ENCODE results near the gene AUP1. TPM values are rescaled to one million over a fixed set of nuclear protein-coding genes. Genes with fewer than 3 reads are reported as not detected.
A peak's percentile ranks its signal among the peaks of the same experiment; 100 is the strongest.

AUP1 gene
- total RNA-seq, 3 donors from 2014 or later, result 108 to 130 (median 128) TPM

DNA sequence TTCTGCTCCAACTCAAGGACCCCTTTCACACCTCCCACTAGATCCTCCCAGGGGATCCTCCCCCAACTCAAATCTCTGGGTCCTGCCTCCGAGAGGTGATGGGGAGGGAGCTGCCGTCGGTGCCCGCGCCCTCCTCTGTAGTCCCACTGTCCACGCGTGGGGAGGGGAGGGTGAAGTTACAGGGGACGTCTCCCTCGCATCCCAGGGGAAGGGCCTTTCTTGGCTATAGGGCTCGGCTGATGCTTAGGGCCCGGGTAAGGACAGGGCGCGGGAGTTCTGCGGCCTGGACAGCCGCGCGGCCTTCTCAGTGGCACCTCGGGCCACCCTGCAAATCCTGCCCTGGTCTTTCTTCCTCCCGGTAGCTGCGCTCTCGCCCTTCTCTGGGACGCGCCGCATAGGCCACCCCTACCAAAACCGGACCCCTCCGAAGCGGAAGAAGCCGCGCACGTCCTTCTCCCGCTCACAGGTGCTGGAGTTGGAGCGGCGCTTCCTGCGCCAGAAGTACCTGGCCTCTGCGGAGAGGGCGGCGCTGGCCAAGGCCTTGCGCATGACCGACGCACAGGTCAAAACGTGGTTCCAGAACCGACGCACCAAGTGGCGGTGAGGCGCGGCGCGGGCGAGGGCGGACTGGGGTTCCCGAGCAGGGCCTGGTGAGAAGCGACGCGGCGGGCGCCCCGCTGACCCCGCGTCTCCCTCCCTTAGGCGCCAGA is 14.1 kb downstream of the AUP1 start:
- TF ChIP-seq POLR2AphosphoS5 (IDR thresholded peaks at IDR 0.05), result no peak
- no peak for DNase-seq (ENCODE audit: low spot score in 2 of 2)
- intact Hi-C loops (cut with DNase I; ENCODE audit: low total_unique reads), result no loop called here
- Histone ChIP-seq H3K4me1 (no peaks in the 10 kb centered on the region), H3K9me3 (no peaks in the 10 kb centered on the region), H3K27ac (no peak overlapping the region), H3K36me3 (no peaks in the 10 kb centered on the region), H3K4me3 (peak overlapping the region; percentile 21 to 68 (median 40)), H3K27me3 (peaks cover 17 to 82% of the 10 kb centered on the region in 2 donors)

DNA sequence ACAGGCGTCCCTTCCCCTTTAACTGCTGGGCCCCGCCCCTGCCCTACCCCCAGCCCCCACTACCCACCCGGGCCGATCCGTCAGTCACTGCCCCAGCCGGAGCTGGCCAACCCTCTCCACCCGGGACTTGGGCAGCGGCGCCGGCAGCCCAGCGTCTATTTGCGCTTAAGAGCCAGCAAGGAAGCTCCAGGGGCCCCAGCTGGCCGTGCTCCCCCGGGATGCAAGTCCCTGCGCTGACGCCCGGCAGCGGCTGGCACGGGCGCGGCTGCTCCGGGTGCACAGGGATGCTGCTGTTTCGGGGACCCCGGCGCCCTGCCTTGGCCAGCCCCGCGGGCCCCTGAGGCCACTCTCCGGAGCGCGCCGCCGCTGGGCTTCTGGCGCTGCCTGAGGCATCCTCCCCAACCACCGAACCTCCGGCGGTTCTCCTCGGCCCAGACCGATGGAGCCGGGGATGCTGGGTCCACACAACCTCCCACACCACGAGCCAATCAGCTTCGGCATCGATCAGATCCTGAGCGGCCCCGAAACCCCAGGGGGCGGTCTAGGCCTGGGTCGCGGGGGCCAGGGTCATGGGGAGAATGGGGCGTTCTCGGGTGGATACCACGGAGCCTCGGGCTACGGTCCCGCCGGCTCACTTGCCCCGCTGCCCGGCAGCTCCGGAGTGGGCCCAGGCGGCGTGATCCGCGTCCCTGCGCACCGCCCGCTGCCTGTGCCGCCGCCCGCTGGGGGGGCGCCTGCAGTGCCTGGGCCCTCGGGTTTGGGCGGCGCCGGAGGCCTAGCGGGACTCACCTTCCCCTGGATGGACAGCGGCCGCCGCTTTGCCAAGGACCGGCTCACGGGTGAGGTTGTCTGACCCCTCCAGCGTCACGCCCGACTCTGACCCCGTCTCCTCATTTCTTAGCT is 14.9 kb downstream of the AUP1 start, which contains the start of gene TLX2:
Gene TLX2 (plus strand): TSS at position 83 of the 903 bp plus-strand sequence. CDS start 357 bp downstream, at position 440.
- Histone ChIP-seq H3K27me3 (peaks cover 17 to 78% of the 10 kb centered on the region in 2 donors), H3K4me3 (peak within 1 kb of the TSS in 1 of 3 donors; percentile 68), H3K27ac (no peak within 1 kb of the TSS), H3K4me1 (no peaks in the 10 kb centered on the region), H3K9me3 (no peaks in the 10 kb centered on the region), H3K36me3 (no peaks in the 10 kb centered on the region)
- intact Hi-C loops (cut with DNase I; ENCODE audit: low total_unique reads), result no loop called here
- TF ChIP-seq POLR2A (IDR thresholded peaks at IDR 0.05), result no peak
- TF ChIP-seq POLR2AphosphoS5 (IDR thresholded peaks at IDR 0.05), result no peak
- no peak for DNase-seq (ENCODE audit: low spot score in 2 of 2)

DNA sequence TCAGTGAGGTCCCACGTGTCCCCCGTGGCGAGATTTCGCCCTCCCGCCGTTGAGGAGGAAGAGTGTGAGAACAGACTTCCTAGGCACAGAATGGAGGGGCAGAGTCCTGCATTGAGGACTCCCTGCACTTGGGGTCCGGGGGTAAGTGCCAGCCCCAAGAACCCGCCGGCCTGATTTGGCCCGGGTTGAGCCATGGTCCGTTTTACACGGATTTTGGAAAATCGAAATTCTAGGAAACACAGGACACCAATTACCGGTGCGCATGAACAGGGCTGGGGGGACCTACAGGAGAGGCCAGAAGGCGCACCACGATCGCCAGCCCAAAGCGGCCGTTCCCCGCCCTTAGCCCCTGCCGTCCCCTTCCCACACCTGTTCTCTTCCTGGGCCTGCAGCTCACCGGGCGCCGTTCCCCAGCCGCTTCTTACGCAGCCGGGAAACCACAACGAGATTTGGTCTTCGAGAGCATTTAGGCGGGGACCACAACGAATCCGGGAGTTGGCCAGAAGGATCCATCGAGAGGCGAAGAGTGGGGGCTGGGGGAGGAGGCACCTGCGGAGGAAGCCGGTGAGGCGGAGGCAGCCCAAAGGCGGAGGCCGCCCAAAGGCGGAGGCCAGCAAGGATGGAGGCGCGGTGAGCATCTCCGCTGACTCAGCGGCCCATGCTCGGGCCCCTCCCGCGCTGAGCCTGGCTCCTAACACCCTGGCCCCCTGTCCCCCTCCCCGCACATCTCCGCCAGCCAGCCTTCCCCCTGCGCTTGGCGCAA is 15.7 kb downstream of the AUP1 start:
- H3K36me3 ChIP-seq, result no peaks in the 10 kb centered on the region
- no peaks in the 10 kb centered on the region for H3K4me1 ChIP-seq
- H3K27ac ChIP-seq, result no peak overlapping the region
- peak overlapping the region in 1 of 3 donors; percentile 68 for H3K4me3 ChIP-seq
- intact Hi-C loops (cut with DNase I; ENCODE audit: low total_unique reads), result no loop called here
- H3K9me3 ChIP-seq, result no peaks in the 10 kb centered on the region
- DNase-seq (ENCODE audit: low spot score in 2 of 2), result no peak
- TF ChIP-seq POLR2A (IDR thresholded peaks at IDR 0.05) (no peak), POLR2AphosphoS5 (IDR thresholded peaks at IDR 0.05) (peak; percentile 29 to 61 (median 52))
- peaks cover 17 to 69% of the 10 kb centered on the region in 2 donors for H3K27me3 ChIP-seq

DNA sequence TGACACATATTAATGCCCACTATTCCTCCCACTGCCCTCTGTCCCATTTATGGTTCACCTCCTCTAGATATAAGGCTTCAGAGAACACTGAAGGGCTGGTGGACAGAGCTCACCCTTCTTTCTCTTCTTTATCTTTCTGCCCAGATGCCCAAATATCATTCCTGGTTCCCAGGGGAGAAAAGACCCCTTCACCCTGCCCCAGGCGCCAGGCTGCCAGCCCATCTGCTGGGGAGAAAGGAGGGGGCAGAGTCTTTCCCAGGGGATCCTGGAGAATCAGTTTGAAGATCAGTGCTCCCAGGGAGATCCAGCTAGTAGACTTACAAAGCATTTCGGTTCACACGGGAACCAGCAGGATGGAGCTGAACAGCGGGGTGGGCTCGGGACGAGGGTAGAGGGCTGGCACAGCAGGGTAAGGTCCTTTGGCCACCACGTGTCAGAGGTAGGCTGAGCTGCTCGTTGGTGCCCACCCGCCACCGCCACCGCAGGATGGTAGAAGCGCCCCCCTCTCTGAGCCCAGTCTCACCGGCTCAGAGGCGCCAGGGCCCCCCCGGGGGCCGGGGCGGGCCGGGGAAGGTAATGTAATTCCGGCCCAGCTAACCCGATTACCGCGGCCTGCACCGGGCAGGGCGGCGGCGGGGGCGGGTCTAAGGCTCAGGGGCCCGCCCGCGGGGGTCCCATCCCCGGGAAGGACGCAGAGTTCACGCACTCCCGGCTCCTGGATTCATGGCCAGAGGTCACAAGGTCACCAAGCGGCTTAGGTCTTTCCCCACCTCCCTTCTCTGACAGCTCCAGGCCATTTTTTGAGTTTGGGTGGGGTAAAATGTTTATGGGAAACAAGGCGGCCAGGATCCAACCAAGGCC is 16.5 kb downstream of the AUP1 start:
- H3K4me1 ChIP-seq, result no peaks in the 10 kb centered on the region
- no peak overlapping the region for H3K4me3 ChIP-seq
- no peaks in the 10 kb centered on the region for H3K36me3 ChIP-seq
- intact Hi-C loops (cut with DNase I; ENCODE audit: low total_unique reads), result no loop called here
- DNase-seq (ENCODE audit: low spot score in 2 of 2), result no peak
- TF ChIP-seq POLR2AphosphoS5 (IDR thresholded peaks at IDR 0.05), result no peak
- TF ChIP-seq POLR2A (IDR thresholded peaks at IDR 0.05), result no peak
- no peak for TF ChIP-seq CTCF (IDR thresholded peaks at IDR 0.05)
- peaks cover 17 to 61% of the 10 kb centered on the region in 2 donors for H3K27me3 ChIP-seq
- H3K27ac ChIP-seq, result no peak overlapping the region
- no peaks in the 10 kb centered on the region for H3K9me3 ChIP-seq

- intact Hi-C loops (cut with DNase I; ENCODE audit: low total_unique reads), result no loop called here
- Histone ChIP-seq H3K27ac (no peak overlapping the region), H3K4me1 (peaks cover 0 to 6% of the 10 kb centered on the region in 2 donors), H3K36me3 (no peaks in the 10 kb centered on the region), H3K27me3 (peaks cover 15 to 45% of the 10 kb centered on the region in 2 donors), H3K9me3 (no peaks in the 10 kb centered on the region), H3K4me3 (no peak overlapping the region)
- DNase-seq (ENCODE audit: low spot score in 2 of 2), result no peak
- TF ChIP-seq CTCF (IDR thresholded peaks at IDR 0.05) (no peak), POLR2AphosphoS5 (IDR thresholded peaks at IDR 0.05) (no peak), POLR2A (IDR thresholded peaks at IDR 0.05) (no peak)
Measured at GRCh38 chr2:74511104-74511989, 18.2 kb downstream of the AUP1 start.

Measured in breast epithelium (tissue), 4 donors.